Posterior vena cava (tissue), 2 donors: ENCODE results near the gene RGL4. TPM values are rescaled to one million over a fixed set of nuclear protein-coding genes. Genes with fewer than 3 reads are reported as not detected.
A peak's percentile ranks its signal among the peaks of the same experiment; 100 is the strongest.

ENCODE experiments used
- DNase-seq: peaks from one replicate; pipeline ENCODE4 v3.0.0-alpha.2; 2020; ENCODE audit warnings: low spot score
- intact Hi-C, 2 donors: fragments of 100-400 bp; cut with DNase I; formaldehyde crosslinking; loops; one replicate each; pipeline versions ENCODE4 v1.14.1 to v1.14.2; 2022 to 2023
- total RNA-seq, 2 donors: library from RNA; stranded (reverse); fragmentation: NEBNext Ultra II Directional; extraction: Animal tissue kit (Norgen Biotek cat#: 25700); gene quantifications; one replicate each; pipeline ENCODE4 v1.2.1, GENCODE V29; 2021
- donor health status: DM: yes; HTN: yes; CAD: no.
- donor health status: DM: yes; HTN: yes; CAD: no.

The RGL4 gene
- total RNA-seq, 2 donors from 2014 or later, result 0.24 to 1.7 TPM

DNA sequence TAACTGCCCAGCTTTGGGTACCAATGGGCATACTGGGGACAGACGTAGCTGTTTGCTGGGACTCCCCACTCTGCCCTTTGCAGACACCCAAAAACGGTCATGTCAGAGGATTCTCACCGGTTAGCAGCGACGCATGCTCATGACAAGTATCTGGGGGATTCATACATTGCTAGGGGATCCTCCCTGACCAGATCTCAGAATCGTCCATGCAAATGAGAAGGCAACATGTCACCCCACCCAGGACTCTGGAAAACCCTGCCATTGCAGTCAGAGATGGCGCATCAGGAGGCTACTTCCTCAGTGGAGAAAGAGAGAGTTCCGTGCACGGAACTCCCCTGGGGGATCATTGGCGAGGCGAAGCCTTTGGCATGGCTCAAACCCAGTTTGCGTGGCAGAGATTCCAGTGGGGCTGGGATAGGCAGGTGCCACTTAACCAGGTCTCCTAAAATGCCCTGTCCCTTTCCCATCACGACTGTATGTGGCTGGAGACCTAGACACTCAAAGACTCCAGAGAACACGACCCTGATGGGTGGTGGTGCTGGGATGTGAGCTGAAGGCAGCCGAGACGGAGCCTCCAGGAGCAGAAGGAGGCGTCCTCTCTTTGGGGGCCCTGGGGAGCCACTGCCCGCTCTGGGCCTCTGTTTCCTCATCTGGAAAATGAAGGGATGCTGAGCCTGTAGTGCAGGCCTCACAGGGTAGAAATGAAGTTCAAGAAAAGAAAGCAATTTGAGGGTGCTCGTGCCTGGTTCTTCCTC, 4.9 kb downstream of the RGL4 start:
- peak; percentile 66 for DNase-seq
- intact Hi-C loops, result no loop called here

DNA sequence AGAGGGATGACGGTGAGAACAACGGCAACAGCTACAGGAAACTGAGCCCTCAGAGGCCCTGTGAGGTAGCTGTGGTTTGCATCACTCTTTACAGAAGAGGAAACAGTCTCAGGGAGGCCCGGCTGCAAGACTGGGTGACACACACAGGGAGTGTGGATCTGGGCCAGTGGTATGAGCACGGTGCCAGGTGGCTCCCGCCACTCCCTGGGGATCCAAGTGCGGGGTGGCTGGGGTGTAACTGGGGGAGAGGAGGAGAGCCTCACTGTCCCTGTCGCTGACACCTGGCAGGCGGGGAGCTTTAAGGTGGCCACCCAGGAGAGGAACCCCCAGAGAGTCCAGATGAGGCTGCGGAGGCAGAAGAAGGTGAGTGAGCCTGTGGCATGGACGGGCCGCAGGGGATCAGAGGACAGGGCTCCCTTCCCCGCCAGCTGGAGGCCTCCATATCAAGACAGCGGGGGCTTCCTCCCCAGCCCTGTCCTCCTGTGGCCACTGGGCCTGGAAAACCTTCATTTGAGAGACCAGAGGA, 5.6 kb downstream of the RGL4 start:
- intact Hi-C loops, result no loop called here
- peak; percentile 83 for DNase-seq

DNA sequence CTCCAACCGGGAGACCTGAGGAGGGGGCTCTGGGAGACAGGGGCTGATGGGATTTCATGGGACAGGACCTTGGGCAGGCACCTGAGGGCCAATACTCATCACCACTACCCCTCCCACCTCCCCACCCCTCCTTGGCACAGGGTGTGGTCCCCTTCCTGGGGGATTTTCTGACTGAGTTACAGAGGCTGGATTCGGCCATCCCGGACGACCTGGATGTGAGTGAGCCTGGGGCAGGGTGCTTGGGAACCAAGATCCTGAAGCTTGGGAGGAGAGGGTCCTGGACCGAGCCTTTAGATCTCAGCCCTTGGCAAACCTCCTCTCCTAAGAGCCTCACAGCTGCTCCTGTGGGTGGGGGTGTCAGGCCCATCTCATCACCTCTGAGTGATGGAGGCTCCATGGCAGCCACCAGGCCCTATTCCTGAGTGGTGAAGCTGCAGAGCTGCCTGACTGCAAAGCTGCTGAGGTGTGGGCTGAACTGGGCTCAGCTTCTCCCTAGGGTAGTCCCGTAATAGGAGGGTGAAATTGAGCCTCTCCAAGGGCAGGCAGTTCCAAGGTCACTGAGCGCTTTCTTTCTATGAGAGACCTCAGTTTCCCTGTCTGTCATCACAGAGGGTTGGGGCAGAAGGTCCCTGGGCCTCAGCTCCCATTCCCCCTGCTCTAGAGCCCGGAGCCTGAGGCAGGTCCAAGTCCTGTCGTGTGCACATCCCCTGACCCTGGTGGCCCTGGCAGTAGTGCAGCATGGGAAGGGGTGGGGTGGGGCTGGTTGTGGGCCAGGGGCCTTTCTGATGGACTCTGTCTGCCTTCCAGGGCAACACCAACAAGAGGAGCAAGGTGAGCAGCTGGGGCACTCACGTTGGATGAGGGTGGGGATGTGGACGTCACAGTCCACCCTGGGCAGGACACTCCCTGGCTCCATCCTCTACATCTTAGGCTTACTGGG, 6.5 kb downstream of the RGL4 start:
- peak; percentile 58 for DNase-seq
- intact Hi-C loops, result no loop called here

DNA sequence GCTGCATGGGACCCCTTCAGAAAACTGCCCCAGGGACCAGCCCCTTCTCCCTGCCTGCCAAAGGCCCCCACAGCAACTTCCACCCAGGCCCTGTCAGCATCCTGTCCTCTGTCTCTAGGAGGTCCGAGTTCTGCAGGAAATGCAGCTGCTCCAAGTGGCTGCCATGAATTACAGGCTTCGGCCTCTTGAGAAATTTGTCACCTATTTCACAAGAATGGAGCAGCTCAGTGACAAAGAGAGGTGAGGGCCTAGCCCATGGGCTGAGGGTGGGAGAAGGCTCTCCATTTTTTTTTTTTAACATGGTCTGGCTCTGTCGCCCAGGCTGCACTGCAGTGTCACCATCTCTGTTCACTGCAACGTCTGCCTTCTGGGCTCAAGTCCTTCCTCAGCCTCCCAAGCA, 7.3 kb downstream of the RGL4 start:
- intact Hi-C loops, result no loop called here
- DNase-seq, result peak; percentile 34

DNA sequence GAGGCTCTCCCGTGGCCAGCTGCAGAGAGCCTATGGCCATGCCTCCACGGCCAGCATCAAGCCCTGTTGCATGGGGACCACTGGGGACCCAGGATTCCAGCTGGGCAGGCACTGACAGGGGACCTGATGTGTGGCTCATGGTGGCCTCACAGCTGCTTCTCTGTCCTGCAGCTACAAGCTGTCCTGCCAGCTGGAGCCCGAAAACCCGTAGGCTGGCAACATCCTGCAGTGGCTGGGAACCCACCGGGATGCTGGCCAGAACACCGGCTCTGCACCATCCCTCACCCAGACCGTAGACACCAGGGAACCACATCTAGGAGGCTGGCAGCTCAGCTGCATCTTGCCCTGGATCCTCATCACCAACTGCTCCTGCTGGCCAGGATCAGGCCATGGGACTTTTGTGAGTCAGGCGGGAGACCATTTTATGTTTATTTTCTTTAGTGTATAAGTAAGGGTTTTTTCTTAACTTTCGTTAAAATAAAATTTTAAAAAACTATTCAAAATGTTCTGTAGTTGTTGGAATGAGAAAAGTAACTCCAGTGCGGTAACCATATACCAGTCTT, 7.9 kb downstream of the RGL4 start:
- intact Hi-C loops, result no loop called here
- DNase-seq, result peak; percentile 60

DNA sequence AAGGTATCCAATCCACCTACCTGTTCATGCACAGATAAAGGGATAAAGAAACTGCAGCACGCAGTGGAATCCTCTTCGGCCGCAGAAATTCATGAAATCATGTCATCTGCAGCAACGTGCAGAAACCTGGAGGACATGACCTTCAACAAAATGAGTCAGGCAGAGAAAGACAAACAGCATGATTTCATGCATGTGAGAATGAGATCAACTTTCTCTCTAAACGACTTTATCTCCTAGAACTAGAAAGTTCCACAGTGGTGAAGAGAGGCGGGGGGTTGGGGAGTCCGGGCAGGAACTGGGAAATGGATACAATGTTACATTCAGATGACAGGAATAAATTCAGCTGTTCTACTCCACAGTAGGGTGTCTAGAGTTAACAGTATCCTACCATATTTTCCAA, 9.9 kb downstream of the RGL4 start:
- DNase-seq, result peak; percentile 5
- intact Hi-C loops, result no loop called here

DNA sequence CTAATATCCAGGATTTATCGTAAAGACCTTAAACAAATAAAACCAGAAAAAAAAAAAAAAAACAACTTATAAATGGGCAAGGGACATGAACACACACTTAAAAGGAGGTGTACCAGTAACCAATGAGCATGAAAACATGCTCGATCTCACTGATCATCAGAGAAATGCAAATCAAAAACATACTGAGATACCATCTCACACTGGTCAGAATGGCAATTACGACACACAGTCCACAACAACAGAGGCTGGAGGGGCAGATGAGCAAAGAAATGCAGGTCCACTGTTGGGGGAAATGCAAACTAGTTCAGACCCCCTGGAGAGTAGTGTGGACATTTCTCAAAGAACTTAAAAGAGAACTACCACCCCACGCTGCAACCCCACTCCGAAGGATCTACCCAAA, 13.2 kb downstream of the RGL4 start:
- intact Hi-C loops, result no loop called here
- no peak for DNase-seq

DNA sequence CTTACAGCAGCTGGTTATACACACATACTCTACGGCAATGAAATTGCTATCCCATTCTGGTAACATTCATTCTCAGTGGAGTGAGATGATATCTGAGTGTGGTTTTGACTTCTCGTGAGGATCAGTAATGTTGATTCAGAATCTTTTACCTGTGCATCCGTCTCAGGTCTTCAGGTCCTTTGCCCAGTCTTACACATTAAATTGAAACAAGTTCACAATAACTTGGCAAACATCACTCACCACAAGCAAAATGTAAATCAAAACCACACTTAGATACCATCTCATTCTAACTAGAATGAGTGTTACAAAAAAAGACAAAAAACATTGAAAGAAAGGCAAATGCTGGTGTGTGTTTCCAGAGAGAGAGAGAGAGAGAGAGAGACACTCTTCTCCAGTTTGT, 14.0 kb downstream of the RGL4 start:
- intact Hi-C loops, result no loop called here
- DNase-seq, result no peak

DNA sequence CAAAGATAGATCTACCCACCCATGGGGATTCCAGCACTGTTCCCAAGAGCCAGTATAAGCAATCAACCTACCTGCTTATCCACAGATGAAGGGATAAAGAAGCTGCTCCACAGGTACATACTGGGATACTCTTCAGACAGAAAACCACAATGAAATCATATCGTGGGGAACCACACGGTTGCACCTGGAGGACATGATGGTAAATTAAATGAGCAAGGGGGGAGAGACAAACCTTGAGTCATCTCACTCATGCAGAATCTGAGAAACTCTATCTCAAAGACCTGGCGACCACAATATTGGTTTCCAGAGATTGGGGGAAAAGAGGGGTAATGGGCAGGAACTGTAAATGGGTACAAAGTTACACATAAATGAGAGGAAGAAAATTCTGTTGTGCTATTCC, 14.5 kb downstream of the RGL4 start:
- DNase-seq, result peak; percentile 7
- intact Hi-C loops, result no loop called here

DNA sequence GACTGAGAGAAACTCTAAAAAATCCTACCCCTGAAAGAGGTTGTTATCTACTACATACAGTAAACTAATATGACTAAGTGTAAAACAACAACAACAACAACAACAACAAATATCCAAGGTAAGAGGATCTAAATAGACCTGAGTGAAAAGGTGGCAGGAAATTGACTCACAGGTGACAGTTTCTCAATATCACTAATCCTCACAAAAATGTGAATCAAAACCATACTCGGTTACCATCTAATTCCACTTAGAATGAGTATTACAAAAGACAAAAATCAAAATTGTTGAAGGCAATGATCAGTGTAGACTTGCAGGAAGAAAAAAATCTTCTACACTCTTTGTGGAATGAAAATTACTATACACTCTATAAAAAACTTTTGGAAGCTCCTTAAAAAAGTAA, 17.5 kb downstream of the RGL4 start:
- intact Hi-C loops, result no loop called here
- no peak for DNase-seq

DNA sequence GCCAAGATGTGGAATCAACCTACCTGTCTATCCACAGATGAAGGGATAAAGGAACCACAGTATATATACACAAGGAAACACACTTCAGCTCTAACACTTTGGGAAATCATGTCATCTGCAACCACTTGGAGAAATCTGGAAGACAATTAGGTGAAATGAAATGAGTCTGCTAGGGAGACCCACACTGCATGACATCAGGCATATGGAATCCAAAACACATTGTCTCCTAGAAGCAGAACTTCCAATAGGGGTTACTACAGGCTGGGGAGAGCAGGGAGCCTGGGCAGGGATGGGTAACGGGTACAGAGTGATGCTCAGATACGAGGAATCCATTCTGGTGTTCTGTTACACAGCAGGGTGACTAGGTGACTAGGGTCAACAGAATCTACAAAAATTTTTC, 18.3 kb downstream of the RGL4 start:
- no peak for DNase-seq
- intact Hi-C loops, result no loop called here

DNA sequence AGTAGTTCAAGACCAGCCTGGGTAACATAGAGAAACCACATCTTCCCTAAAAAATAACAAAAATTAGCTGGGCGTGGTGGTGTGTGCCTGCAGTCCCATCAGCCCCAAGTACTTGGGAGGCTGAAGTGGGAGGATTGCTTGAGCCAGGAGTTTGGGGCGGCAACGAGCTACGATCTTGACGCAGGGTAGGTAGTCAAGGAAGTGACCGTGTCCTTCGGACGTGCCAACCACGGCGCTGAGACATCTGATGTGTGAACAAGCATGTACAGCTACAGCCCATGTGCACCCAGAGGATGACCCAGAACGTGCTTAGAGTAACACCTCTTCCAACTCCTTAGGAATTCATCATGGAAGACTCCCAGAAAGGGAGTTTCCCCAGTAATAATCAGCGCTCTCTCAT, 21.4 kb downstream of the RGL4 start:
- peak; percentile 51 for DNase-seq
- intact Hi-C loops, result no loop called here

DNA sequence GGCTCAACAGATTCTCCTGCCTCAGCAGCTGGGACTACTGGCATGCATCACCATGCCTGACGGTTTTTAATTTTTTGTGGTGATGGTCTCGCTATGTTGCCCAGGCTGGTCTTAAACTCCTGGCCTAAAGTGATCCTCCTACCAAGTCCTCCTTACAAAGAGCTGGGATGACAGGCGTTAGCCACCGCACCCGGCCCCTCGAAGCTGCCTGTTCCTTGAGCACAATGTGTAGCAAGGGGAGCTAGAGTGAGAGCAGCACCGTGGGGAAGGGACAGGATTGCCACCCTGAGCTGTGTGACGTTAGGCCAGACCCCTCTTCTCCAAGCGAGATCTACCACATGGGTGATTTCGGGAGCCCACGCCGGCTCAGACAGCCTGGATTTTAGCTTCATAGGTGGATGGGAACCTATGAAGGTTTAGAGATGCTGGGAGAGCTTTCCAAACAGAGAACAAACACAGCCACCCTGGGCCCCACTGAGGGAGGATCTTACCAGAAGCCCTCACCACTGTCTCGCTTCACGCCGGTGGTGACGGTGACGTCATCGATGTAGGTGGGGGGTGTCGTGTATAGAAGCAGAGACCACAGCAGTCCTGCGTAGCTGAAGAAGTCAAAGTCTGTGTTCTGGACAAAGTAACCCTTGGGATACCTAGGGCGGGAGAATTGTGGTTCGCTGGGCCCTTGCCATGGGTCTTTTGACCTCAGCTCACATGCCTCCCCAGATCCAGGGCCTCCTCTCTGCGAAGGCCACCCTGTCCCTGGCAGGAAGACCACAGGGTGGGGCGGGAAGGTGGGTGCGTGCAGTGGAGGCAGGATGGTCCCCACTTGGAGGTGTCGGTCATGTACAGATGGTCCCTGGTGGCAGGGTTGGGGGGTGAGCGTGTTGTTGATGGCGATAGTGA, 23.1 kb downstream of the RGL4 start:
- DNase-seq, result peak; percentile 69
- intact Hi-C loops, result no loop called here

DNA sequence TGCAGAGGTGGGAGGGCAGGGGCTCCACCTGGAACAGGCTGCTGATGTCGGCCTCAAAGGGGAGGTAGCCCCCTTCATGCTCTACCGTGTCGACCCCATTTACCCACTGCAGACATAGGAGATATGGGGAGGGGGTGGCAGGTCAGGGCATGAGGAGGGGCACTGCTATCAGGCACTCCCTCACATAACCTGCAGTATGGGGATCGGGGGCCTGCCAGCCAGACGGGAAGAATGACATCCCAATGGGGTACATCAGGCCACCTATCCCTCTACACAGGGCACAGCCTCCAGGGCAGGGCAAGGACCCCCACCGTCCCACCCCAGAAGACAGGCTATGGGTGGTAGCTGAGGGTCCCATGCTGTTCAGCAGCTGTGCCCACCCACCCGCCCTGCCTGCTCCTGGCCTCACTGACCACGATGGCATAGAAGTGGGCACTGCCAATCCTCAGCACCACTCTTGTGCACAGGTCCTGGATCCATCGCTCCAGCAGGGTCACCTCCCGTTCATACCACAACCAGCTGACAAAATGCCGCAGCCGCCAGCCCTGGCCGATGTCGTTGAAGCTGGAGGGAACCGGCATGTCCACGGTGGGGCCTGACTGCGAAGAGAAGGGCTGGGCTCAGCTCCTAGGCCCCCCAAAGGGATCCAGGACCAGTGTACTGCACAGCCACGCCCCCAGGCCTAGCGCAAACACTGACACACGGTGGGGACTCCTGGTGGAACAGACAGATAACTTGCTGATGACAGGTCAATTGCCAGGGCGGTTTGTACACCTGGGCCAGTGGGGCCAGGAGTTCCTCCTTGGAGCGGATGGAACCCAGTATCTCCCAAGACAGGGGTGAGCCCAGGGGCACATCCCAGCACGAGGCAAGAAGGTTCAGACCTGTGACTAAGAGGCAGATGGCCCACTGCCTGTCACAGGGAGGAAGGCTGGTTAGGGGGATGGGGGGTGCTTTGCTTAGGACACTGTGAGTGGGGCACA, 24.1 kb downstream of the RGL4 start:
- intact Hi-C loops, result no loop called here
- DNase-seq, result peak; percentile 72

DNA sequence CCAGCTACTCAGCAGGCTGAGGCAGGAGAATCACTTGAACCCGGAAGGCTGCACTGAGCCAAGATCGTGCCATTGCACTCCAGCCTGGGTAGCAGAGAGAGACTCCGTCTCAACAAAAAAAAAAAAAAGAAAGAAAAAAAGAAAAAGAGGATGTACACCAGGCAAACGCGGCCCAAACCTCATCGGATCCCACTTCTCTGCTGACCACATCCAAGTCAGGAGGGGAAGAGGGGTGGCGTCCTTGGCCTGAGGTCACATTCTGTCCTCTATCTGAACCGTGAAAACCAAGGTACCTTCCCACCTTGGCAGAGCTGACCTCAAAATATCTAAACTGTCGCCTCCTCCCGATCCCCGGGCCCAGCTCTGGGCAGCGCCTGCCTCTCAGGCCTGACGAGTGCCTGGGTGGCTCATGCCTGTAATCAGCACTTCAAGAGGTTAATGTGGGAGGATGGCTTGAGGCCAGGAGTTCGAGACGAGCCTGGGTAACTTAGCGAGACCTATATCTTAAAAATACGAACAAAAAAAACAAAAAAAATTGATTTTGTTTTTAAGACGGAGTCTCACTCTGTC, 25.1 kb downstream of the RGL4 start:
- peak; percentile 65 for DNase-seq
- intact Hi-C loops, result no loop called here

DNA sequence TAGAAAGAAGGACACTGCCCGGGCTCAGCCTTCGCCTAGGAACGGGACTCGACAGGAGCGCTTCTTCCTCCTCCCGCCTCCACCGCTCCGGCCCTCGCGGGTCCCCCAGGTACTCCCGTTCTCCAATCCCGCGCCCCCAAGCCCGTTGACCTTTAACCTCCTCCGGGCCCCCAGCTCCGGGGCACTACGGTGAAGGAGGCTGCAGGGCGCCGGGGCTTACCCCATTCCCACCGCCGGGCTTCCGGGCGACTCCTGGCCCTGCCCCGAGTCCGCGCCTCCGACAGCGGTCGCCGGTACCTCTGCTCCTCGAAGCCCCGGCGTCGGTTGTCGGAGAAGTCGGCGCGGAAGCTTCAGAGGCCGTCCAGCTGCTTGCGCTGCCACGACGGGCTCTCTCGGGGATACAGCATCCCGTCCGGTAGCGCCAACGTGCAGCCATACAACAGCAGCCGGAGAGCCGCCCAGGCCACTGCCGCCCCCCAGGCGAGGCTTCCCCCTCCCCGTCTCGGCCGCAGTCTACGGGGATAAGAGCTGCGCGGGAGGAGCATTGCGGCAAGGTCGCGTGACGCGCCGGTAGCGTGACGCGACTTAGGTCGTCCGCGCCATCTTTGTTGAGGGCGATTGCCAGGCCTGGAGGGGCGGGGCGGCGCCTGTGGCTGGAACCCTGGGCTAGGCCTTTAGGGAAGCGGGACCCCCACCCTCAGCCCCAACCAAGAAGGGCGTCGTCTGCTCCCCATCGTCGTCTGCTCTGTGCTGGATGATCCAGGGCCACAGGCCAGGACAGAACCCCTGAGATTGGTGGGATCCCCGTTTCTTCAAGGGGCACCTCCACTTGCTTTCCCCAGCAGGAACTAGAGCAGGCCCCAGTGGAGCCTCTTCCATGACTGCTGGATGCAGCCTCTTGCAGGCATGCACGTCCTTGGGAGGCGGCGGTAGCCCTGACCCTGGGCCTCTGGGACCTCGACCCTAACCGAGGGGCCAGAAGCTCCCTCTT, 26.3 kb downstream of the RGL4 start:
- intact Hi-C loops, result no loop called here
- DNase-seq, result peak; percentile 96
